Activated naive CD4-positive, alpha-beta T cell treated with anti-CD3 and anti-CD28 coated beads, Interleukin-2, amount 50 U/mL, for 24 hours (primary cell): ENCODE results near the gene CACNG6.
"Not testable (repeated sequence)": the region's sequence is repeated elsewhere in the genome, so short reads cannot be mapped to it uniquely, and the experiment has no call there.

Experiments used
- H3K27ac Mint-ChIP-seq: one replicate; pipeline ENCODE4 v1.8.0; 2021; ENCODE audit warnings: mild to moderate bottlenecking, mixed read lengths
- H3K27me3 Mint-ChIP-seq: one replicate; pipeline ENCODE4 v1.8.0; 2021; ENCODE audit warnings: mixed read lengths
- H3K36me3 Mint-ChIP-seq: one replicate; pipeline ENCODE4 v1.8.0; 2021; ENCODE audit warnings: mixed read lengths
- H3K4me1 Mint-ChIP-seq: one replicate; pipeline ENCODE4 v1.8.0; 2021; ENCODE audit warnings: mixed read lengths
- H3K4me3 Mint-ChIP-seq: one replicate; pipeline ENCODE4 v1.8.0; 2021; ENCODE audit warnings: mild to moderate bottlenecking, mixed read lengths
- H3K9me3 Mint-ChIP-seq: one replicate; pipeline ENCODE4 v1.8.0; 2021; ENCODE audit warnings: mixed read lengths

Gene CACNG6

GRCh38 chr19:53991224-53992113, at the start of gene CACNG6:
TSS of gene CACNG6 (plus strand) at chr19:53991637. CDS start at chr19:53992878, 1,241 bp downstream.
- peaks cover 5% of the 10 kb centered on the region for H3K4me1 Mint-ChIP-seq
- no peak within 1 kb of the TSS for H3K27ac Mint-ChIP-seq
- no peaks in the 10 kb centered on the region for H3K9me3 Mint-ChIP-seq
- H3K4me3 Mint-ChIP-seq: peak within 1 kb of the TSS; percentile 40
- H3K36me3 Mint-ChIP-seq: no peaks in the 10 kb centered on the region
- peaks cover 35% of the 10 kb centered on the region for H3K27me3 Mint-ChIP-seq

DNA sequence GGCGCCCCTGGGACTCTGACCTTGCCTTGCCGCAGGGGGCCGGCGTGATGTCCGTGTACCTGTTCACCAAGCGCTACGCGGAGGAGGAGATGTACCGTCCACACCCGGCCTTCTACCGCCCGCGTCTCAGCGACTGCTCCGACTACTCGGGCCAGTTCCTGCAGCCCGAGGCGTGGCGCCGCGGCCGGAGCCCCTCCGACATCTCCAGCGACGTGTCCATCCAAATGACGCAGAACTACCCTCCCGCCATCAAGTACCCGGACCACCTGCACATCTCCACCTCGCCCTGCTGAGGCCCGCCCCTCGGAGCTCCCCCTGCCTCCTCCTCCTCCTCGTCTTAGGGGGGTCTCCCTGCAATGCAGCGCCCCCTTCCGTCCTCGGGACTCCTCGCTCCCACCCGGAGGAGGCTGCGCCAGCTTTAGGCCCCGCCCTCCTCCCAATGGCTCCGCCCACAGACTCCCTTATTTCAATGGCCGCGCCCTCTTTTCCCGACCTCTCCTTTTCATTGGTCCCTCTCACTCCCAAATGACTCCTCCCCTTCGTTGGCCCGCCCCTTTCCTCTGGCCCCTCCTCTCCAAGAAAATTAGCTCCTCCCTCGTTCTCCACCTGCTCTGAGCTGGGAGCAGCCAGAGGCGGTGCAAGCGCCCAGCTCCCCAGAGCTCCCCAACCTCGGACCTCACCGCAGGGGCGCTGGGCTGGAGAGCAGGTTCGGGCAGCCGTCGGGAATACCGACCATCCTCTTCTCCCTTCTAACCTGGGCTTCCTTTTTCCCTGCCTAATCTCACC, 49.2 kb upstream of the CACNG6 start:
- no peaks in the 10 kb centered on the region for H3K9me3 Mint-ChIP-seq
- peaks cover 50% of the 10 kb centered on the region for H3K27me3 Mint-ChIP-seq
- no peak overlapping the region for H3K4me3 Mint-ChIP-seq
- no peak overlapping the region for H3K27ac Mint-ChIP-seq
- H3K36me3 Mint-ChIP-seq: no peaks in the 10 kb centered on the region
- no peaks in the 10 kb centered on the region for H3K4me1 Mint-ChIP-seq

DNA sequence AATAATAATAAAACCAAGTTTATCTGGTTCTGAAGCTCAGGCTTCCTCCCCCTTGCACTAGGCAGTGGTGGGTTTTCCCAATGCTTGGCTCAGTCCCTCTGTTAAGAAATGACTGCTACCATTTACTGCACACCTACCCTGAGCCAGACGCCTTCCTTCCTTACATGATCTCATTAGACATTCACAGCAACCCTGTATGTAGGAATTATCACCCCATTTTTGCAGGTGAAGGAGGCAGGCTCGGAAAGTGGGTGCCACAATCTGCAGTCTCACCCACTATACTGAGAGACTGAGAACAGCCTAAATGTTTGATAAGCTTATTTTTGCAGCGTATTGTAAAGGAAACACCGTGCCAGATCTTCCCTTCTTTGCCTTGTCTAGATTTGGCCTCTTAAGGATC, 47.0 kb upstream of the CACNG6 start:
- H3K27me3 Mint-ChIP-seq: peaks cover 48% of the 10 kb centered on the region
- no peaks in the 10 kb centered on the region for H3K4me1 Mint-ChIP-seq
- H3K27ac Mint-ChIP-seq: no peak overlapping the region
- no peaks in the 10 kb centered on the region for H3K36me3 Mint-ChIP-seq
- H3K9me3 Mint-ChIP-seq: no peaks in the 10 kb centered on the region
- H3K4me3 Mint-ChIP-seq: no peak overlapping the region

GRCh38 chr19:53944933-53945332, 46.5 kb upstream of the CACNG6 start:
- Mint-ChIP-seq H3K4me3 (no peak overlapping the region), H3K4me1 (no peaks in the 10 kb centered on the region), H3K9me3 (no peaks in the 10 kb centered on the region), H3K27me3 (peaks cover 50% of the 10 kb centered on the region), H3K27ac (no peak overlapping the region), H3K36me3 (no peaks in the 10 kb centered on the region)

DNA sequence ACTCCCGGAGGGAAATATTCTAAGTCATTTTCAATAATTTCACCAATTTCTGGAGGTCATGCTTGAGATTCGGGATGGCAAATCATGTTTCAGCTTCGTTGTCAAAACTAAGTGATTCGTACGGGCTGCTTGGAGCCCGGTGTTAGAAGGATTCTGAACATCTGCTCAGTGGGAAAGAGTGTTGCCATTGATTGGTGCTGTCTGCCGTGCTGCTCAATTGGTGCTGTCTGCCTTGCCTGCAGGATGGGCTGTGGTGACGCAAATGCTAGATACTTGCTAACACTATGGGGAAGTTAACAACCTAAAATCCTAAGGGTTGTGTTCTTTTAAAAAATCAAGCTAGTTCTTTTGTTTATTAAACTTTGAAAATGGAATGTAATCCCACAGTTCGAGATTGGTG, 46.0 kb upstream of the CACNG6 start:
- Mint-ChIP-seq H3K4me1 (no peaks in the 10 kb centered on the region), H3K9me3 (no peaks in the 10 kb centered on the region), H3K4me3 (no peak overlapping the region), H3K27ac (no peak overlapping the region), H3K27me3 (peaks cover 47% of the 10 kb centered on the region), H3K36me3 (no peaks in the 10 kb centered on the region)

DNA sequence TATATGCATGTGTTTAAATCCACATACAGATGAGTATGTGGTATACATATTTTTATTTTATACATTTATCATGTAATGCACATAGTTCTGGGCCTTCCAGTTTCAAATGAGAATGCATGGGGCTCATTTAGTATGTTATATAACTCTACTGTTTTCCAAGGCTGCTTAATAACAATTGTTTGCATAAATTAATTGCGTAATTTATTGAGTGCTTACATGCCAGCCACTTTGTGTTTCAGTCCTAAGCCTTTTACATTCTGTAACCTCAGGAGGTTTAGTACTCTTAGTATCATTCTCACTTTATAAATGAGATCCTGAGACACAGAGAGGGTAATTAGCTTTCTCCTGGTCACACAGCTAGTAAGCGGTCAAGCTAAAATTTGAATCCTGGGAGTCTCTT, 45.4 kb upstream of the CACNG6 start:
- Mint-ChIP-seq H3K27me3 (peaks cover 45% of the 10 kb centered on the region), H3K36me3 (no peaks in the 10 kb centered on the region), H3K9me3 (no peaks in the 10 kb centered on the region), H3K4me3 (no peak overlapping the region), H3K4me1 (no peaks in the 10 kb centered on the region), H3K27ac (no peak overlapping the region)

- Mint-ChIP-seq H3K4me3 (no peak overlapping the region), H3K36me3 (peaks cover 2% of the 10 kb centered on the region), H3K4me1 (no peaks in the 10 kb centered on the region), H3K9me3 (no peaks in the 10 kb centered on the region), H3K27ac (no peak overlapping the region), H3K27me3 (peaks cover 41% of the 10 kb centered on the region)
Observed at GRCh38 chr19:53947624-53948023, 43.8 kb upstream of the CACNG6 start.

DNA sequence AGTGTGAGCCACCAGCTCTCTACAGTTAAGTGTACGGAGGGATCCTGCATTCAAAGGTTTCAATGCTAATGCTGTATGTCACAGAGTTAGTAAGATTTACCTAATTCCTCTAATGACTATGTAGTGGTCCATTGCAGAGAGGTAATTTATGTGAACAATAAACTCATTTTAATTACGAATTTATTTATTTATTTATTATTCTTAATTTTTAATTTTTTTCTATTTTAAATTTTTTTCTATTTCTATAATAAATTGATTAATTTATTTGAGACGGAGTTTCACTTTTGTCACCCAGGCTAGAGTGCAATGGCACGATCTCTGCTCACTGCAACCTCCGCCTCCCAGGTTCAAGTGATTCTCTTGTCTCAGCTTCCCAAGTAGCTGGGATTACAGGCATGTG, 42.8 kb upstream of the CACNG6 start:
- not testable (repeated sequence) for H3K4me3 Mint-ChIP-seq, H3K36me3 Mint-ChIP-seq, H3K9me3 Mint-ChIP-seq, H3K27ac Mint-ChIP-seq, H3K4me1 Mint-ChIP-seq
- peaks cover 37% of the 10 kb centered on the region for H3K27me3 Mint-ChIP-seq

DNA sequence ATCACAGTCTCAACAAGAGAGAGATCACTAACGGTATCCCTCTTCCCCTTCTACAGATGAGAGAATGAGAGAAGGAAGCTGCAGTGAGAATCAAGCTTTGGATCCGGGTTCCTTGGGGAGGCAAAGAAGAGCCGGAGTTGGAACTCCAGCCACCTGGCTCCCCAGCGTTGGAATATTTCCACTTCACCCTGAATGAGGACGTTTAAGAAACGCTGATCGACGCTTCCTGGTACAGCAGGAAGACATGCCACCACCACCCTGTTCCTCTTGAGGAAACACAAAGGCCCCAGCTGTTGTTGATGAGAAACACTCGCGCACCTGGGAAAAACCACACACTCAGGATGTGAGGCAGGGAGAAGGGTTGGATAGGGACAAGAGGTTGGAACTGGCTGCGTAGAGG, 40.0 kb upstream of the CACNG6 start:
- Mint-ChIP-seq H3K36me3 (peaks cover 3% of the 10 kb centered on the region), H3K9me3 (no peaks in the 10 kb centered on the region), H3K27me3 (peaks cover 26% of the 10 kb centered on the region), H3K4me3 (no peak overlapping the region), H3K4me1 (no peaks in the 10 kb centered on the region), H3K27ac (no peak overlapping the region)

- H3K27me3 Mint-ChIP-seq: peaks cover 26% of the 10 kb centered on the region
- no peaks in the 10 kb centered on the region for H3K9me3 Mint-ChIP-seq
- peaks cover 3% of the 10 kb centered on the region for H3K36me3 Mint-ChIP-seq
- H3K4me3 Mint-ChIP-seq: no peak overlapping the region
- H3K27ac Mint-ChIP-seq: peak overlapping the region; percentile 2
- no peaks in the 10 kb centered on the region for H3K4me1 Mint-ChIP-seq
Observed at GRCh38 chr19:53951947-53952346, 39.5 kb upstream of the CACNG6 start.

- Mint-ChIP-seq H3K4me1 (peaks cover 4% of the 10 kb centered on the region), H3K27ac (no peak overlapping the region), H3K9me3 (no peaks in the 10 kb centered on the region), H3K27me3 (peaks cover 29% of the 10 kb centered on the region), H3K4me3 (no peak overlapping the region), H3K36me3 (peaks cover 3% of the 10 kb centered on the region)
Observed at GRCh38 chr19:53953383-53953782, 38.1 kb upstream of the CACNG6 start.

DNA sequence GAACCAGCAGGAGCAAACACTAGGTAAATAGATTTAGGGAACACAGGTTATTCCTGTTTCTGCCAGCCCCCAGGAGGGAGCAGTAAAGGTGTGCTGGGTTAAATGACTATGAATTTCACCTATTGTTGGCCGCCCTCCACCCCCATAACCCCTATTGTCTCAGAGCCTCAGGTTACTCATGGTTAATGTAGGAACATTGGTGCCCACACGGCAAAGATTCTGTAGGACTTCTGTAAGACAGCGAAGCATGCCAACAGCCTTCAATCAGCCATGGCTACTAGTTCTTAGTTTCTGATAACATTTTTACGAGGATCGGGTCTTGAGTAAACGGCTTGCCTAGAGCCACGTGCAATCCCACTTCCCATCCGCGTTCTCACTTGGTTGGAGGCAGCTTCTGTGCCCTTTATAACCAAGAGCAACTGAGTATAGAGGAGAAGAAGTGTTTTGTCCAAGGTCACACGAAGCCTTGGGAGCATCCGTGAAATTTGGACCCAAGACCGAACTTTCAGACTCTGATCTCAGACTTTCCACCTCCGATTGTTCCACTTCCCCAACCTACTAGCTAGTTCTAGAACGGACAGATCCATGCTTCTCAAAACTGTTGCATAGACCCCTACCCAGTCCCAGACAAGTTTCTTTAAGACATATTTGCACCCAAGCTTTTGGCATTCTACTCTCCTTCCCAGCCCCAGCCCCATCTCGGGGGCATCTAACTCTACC, 33.8 kb upstream of the CACNG6 start:
- H3K27me3 Mint-ChIP-seq: peaks cover 46% of the 10 kb centered on the region

DNA sequence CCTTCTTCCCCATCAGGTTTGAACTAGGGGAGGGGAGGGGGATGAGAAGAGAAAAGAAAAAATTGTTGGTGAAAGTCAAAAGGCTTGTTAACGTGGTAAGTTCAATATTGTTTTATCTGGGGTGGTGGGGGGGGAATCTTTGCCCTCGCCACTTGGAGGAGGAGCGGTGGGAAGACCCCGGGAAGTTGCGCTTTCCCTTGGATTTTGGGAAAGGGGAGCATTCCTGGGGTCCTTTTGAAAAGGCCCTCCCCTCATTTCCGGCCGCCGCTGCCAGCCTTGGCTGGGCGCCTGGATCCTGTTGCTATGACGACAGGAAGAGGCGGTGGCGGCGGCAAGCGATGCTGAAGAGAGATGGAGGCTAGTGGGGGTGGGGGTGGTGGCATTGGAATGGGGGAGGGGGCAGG, 33.3 kb upstream of the CACNG6 start:
- peaks cover 1% of the 10 kb centered on the region for H3K36me3 Mint-ChIP-seq
- H3K27ac Mint-ChIP-seq: no peak overlapping the region
- peaks cover 10% of the 10 kb centered on the region for H3K4me1 Mint-ChIP-seq
- H3K27me3 Mint-ChIP-seq: peaks cover 46% of the 10 kb centered on the region
- H3K4me3 Mint-ChIP-seq: no peak overlapping the region
- H3K9me3 Mint-ChIP-seq: no peaks in the 10 kb centered on the region

More for the DNA sequence above, 33.8 kb upstream of the CACNG6 start:
- H3K4me3 Mint-ChIP-seq: no peak overlapping the region
- peaks cover 1% of the 10 kb centered on the region for H3K36me3 Mint-ChIP-seq
- peaks cover 10% of the 10 kb centered on the region for H3K4me1 Mint-ChIP-seq
- no peak overlapping the region for H3K27ac Mint-ChIP-seq
- H3K9me3 Mint-ChIP-seq: no peaks in the 10 kb centered on the region

DNA sequence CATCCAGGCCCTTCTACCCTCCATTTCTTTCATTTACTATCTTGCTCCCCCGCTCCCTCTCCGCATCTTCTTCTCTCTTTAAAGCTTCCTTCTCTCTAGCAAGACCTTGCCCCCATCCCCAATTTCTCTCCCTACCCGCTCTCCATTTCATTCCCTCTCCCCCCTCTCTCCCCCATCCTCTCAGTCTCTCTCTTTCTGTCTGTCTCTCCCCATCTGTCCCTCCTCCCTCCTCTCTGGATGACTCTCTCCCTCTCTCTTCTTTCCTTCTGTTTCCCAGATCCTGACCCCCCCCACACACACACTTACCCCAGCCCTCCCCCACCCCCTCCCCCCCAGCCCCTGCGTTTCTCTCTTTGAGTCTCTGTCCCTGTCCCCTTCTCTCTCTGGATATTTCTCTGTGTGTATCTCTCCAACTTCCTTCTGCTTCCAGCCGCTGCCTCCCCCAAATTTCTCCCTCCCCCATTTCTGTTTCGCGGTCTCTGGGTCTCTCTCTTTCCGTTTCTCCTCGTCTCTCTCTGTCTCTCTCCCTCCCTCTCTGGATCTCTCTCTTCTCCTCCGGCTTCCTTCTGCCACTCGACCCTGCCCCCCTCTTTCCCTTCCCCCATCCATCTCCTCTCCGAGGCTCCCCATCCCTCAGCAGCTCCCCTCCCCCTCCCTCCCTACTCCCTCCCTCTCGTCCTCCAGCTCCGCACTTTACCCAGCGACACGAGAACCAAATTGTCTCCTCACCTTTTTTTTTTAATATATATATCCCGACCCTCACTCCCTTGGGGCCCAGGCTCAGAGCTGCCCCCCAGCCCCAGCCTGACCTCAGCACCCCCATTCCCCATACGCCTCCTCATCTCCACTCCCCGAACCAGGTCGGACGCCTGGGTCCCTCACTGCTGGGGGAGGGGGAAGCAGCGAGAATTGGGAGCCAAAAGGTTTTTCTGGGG, 32.3 kb upstream of the CACNG6 start:
- no peak overlapping the region for H3K4me3 Mint-ChIP-seq
- no peaks in the 10 kb centered on the region for H3K9me3 Mint-ChIP-seq
- peaks cover 49% of the 10 kb centered on the region for H3K27me3 Mint-ChIP-seq
- peaks cover 1% of the 10 kb centered on the region for H3K36me3 Mint-ChIP-seq
- no peak overlapping the region for H3K27ac Mint-ChIP-seq
- H3K4me1 Mint-ChIP-seq: peaks cover 14% of the 10 kb centered on the region

GRCh38 chr19:53960187-53960586, 31.2 kb upstream of the CACNG6 start:
- Mint-ChIP-seq H3K4me3 (no peak overlapping the region), H3K36me3 (peaks cover under 1% of the 10 kb centered on the region), H3K27ac (no peak overlapping the region), H3K4me1 (peaks cover 14% of the 10 kb centered on the region), H3K9me3 (no peaks in the 10 kb centered on the region), H3K27me3 (peaks cover 57% of the 10 kb centered on the region)
